GM19372 (cell line): ENCODE data around the gene NEIL1.
A peak's percentile ranks its signal among the peaks of the same experiment; 100 is the strongest.

Experiments used
- ATAC-seq: cut with Tn5 transposase; IDR thresholded peaks from one replicate; pipeline ENCODE4 v1.9.1; 2021; ENCODE audit warnings: mild to moderate bottlenecking, low read depth, moderate library complexity; ENCODE audit not compliant: unreplicated experiment

The NEIL1 gene

DNA sequence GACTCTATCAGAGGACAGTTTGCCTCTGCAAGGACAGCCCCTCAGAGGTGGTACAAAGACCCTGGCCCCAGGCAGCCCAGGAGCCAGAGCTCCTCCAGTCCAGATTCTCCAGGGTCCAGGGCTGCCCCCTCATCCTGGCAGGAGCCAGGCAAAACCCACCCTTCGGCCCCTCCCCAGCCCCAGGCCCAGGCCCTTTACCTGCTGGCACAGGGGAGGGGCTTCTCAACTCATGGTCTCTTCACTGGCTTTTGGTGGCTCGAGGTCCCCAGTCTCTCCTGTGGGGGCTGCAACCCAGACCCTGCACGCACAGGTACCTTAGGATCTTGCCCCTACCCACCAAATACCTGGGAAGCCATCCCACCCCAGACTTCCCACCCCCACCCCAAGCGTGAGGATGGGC is 8.5 kb downstream of the NEIL1 start:
- ATAC-seq, result no peak

DNA sequence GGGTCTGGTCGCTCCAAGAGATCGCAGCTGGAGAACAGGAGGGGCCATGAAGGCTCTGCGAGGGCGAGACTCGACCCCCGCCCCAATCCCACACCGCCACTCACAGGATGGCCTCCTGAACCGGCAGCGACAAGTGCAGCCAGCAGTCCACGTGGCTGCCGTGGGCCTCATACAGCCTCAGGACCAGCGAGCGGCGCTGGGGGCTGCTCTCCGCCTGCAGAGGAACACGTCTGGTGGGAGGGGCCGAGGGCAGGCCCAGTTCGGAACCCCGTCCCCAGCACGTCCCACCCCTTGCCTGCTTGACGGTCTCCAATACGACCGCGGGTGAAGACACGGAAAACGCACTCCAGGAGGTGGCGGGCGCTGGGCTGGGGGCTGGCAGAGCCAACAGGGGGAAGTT is 9.2 kb downstream of the NEIL1 start:
- no peak for ATAC-seq

DNA sequence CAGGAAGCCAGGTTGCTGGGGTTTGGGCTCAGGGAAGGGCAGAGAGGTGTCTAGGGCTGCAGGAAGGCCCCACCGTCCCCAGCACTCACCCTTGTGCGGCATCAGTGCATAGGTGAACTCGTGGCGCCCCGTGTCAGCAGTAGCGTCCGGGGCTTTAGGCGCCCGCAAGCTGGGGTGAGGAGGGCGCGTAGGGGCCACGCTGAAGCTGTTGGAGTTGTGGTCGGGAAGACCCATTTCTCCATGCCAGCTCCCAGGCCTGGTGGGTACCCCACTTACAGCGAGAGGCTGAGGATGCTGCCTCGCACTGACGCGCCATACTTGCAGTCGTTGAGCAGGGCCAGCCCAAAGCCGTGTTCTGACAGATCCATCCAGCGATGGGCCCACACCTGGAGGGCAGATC is 9.7 kb downstream of the NEIL1 start:
- no peak for ATAC-seq

DNA sequence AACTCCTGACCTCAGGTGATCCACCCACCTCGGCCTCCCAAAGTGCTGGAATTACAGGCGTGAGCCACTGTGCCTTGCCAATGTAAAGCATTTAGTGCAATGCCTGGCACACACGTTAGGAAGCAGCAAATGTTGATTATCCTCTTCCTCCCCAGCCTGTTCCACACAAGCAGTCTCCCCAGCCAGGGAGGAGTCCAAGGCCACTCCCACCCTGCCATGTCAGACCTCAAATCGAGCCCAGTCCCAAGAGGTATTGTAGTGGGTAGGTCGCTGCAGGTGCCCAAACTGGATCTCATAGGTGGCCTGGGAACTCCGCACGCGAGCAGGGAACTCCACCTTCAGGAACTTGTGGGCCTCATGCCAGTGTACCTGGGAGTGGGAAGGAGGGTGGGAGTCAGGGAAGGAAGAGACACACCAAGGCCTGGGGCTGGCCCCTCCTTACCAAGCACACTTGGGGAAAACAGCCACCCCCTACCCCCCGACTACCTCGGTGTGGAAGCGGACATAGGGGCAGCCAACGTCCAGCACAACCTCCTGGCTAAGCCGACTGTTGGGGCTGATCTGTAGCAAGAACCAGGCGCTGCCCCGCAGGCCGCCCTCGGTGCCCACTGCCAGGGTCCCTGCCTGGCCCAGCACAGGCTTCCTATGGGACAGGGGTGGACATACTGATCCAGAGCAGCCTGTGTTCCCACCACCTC is 11.3 kb downstream of the NEIL1 start:
- no peak for ATAC-seq

DNA sequence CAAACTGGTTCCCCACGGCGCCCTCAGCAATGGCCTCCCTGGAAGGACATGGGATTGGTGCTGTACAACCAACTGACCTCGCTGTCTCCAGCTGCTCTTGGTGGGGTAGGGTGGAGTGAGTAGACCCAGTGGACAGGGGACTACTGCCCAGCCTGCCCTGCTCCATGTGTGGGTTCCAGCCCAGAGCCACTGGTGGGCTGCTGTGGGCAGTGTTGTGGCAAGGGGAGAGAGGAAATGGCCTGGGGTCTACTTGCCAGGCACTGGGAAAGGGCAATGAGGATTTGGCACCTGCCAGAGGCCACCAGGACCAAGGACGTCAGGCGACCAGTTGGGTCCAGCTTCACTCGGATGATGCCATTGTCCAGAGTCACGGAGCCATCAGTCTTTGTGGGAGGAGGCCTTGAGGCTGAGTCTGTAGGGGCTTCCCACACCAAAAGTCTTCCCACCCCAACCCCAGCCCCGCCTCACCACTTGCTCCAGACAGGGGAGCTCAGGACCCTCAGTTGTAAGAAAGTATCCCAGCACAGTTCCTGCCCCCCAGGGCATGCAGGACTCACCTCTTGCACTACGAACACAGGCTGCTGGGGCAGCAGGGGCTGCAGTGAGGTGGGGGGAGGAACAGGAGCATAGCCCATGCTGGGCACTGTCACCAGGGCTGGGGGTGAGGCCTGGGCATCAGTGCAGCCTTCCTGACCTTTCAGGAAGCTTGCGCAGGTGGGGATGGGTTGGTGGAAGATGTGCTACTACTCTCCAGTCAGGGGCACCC is 12.1 kb downstream of the NEIL1 start:
- no peak for ATAC-seq

DNA sequence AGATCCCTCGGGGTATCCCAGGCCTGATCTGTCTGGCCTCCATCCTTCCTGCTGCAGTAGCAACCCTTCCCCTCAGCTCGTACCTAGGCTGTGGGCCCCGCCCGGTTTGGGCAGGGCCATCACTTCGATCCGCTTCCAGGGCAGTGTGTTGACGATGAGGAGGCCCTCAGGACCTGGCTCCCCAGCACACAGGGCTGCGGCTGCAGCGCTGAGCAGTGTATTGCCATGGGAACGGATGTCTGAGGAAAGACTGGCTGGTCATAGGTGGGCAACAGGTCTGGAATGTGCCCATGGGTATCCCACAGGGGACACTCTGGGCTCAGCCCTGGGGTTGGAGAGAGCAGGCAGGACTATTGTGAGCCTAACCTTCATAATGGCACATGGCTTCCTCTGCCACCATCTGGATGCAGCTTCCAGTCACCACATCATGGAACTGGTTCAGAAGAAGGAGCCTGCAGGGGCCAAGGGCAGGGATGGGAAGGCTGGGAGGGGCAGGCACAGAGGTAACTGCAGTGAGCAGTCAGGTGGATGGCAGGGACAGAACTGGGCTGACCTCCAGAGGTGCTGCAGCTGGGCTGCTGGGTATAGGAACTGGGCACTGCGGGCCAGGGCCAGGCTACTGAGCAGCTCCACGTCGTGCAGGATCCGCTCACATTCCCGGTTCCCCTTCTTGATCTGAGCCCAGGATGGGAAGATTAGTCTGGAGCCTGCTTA is 12.9 kb downstream of the NEIL1 start:
- ATAC-seq, result no peak

DNA sequence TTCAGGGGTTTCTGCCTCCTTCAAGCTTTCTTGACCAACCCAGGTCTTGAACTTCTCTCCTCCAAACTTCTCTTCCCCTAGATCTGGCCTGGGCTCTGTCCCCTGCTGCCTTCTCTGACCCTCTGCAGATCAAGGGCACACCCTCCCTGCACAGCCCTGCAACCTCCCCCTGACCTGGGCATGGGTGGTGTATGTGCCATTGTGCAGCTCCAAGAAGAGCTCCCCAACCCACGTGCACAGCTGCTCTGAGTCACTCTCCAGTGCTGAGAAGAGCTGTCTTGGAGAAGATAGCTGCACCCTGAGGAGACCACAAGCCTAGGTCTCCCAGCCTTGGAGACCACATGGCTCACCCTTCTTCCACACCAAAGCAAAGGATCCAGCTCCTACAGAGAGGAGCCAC is 13.6 kb downstream of the NEIL1 start:
- ATAC-seq, result no peak

DNA sequence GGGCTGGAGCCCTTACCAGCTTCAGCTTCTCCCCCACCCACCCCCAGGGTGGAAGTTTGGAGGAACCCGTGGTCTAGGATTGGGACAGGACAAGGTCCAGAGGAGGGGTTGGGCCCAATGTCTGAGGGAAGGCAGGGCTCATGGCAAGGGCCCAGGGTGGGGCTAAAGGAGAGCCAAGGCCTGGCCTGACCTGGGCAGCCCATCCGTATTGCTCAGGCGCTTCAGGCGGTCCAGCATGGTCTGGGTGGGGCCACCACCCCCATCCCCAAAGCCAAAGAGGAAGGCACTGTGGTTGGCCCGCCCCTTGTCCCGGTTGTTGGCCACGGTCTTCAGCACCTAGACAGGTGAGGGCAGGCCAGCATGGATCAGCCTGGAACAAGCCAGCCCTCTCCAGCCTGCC is 14.0 kb downstream of the NEIL1 start:
- ATAC-seq, result no peak

DNA sequence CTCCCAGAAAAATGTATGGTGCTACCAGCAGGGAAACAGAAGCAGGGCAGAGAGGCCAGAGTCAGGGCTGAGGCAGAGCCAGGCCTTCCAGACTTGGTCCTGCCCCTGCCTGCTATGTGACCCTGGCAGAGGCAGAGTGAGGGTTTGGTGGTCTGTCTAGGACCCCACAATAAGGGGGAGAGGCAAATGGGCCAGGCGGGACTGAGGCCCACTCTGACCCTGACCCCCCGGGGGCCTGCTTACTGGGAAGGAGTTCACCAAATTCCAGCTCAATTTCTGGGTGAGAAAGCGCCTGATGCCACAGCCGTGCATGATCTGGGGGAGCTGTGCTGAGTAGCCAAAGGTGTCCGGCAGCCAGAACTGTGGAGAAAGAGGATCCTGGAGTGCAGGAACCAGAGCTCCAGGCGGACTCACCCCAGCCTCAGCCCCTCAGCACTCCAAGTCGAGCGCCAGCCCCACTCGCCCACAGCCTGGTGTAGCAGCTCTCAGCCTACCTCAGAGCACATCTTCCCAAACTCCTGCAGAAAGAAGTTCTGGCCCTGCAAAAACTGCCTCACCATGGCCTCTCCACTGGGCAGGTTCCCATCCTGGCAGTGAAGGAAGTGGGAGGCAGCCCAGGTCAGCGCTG is 14.6 kb downstream of the NEIL1 start:
- no peak for ATAC-seq

DNA sequence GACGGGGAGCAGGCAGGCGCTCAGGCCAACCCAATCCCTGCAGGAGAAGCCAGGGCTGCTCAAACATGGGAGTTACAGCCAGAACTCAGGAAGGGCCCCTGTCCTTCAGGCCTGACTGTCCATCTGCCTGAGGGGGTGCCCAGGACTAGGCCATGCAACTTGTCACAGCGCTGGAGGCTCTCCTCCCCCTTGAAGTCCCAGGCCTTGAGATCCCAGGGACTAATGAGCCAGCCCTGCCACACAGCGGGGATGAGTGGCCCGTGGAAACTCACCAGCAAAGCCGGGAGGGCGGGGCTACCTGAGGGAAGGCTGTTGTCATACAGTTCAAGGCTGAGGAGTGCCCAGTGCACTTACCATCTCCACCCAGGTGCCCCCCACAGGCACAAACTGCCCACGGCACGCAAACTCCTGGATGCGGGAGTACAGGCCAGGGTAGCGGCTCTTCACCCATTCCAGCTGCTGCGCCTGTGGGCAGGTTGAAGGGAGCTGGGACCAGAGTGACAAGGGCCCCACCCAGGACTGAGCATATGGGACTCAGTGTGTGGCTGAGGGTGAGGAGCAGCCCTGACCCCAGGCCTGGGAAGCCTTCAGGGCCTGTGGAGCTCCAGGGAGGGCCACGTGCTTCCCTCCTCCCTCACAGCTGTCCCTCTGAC is 15.3 kb downstream of the NEIL1 start:
- ATAC-seq, result no peak

DNA sequence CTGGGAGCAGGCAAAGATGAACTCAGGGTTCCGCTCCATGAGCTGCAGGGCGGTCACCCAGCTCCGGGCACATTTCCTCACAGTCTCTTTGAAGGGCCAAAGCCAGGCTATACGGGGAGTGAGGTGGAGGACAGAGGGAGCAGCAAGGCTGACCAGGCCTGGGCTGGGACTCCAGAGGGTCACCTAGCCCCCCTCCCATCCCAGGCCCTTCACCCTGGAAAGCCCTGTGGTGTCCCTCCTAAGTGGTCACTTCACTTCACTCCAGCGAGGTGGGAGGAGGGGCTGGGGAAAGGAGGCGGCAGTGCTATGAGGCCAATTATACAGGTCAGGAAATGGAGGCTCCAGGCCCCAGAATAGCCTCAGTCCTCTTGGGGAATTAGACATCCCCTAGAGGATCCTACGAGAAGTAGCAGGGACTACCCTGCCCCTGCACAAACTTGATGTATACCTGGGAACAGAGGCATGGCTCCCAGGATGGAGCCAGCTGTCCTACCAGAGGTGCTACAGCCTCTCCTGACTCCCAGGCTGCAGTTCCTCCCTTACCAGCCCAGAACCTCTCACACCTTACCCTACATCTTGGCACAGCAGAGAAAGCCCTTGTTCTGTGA is 15.9 kb downstream of the NEIL1 start:
- ATAC-seq, result no peak

DNA sequence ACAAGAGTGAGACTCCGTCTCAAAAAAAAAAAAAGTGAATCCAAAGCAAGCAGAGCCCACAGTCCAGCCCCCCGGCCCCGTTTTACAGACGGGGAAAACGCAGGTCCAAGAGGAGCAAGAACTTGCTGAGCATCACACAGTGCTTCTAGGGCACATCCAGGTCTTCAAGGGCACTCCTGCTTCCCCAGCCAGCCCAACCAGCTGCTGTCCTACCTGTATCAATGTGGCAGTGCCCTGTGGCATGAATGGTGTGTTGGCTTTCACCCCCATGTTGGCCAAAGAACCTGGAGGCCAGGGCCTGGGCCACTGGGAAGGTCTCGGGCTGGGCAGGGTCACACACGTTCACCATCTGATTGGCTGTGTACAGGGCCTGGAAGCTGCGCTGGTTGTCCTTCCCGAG is 16.9 kb downstream of the NEIL1 start:
- ATAC-seq, result no peak

DNA sequence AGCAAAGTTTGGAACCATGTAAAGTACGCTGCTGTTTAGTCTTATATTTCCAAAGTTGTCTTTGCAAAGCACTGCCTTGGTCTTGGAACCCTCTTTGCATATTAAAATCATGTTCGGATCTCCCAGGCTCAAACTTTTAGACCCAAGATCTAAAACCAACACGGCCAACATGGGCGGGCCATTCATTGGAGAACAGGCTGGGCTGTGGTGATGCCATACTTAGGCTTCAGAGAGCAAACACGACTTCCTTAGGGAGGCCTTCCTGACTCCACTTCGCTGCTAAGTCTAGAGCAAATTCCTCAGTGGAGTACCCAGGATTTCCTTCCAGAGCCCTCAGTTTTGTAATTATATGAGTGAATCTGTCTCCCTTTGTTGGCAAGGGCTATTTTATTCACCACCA is 18.0 kb downstream of the NEIL1 start:
- no peak for ATAC-seq

DNA sequence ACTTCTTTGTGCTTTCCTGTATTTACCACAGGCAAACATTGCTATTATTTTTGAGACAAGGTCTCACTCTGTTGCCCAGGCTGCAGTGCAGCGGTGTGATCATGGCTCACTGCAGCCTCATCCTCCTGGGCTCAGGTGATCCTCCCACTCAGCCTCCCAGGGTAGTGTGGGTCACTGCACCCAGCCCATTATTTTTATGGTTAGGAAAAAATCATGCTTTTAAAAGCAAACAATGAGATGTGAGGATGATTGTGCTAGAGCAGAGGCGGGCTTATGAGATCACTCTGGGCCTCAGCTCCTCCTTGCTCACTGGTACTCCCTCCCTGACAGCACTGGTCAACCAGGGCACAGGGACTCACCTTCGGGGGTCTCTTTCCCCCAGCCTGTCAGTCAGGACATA is 19.3 kb downstream of the NEIL1 start:
- ATAC-seq, result no peak

DNA sequence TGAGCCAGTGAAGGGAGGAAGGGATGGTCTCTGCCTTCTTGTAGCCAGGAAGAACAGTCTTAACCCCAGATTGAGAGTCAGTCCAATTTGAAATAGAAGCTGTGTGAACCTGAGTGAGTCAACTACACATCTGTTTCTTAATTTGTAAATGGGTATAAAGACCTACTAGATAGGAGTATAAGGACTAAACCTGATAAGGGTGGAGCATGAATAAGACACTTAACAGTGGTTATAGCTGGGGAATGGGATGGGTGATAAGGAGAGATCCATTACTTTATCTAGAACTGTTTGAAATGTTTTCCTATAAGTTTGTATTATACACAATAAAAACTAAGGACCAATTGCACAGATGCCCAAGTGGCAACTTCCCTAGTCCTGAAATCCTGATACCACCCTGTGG is 20.2 kb downstream of the NEIL1 start:
- no peak for ATAC-seq

DNA sequence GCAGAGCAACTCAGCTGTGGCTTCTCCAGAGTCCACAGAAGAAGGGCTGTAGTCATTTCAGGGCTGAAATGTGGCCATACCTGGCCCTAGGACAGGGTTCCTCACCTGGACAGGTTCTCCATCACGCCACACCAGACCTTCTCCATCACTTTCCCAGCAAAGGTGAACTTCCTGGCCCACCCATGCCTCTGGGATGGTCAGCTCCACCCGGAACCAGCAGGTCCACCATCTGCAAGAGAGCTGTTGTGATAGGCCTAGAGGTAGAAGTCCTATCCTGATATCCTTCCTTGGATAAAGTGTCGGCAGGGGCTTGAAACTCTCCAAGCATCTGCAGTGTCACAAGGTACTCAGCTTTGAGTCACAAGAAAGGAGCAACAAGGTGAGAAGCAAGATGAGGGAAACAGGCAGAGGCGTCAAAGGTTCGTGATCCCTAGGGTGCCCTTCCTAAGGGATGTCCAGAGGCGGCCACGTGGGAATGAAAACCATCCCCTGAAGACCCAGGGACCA is 20.6 kb downstream of the NEIL1 start:
- ATAC-seq, result no peak

DNA sequence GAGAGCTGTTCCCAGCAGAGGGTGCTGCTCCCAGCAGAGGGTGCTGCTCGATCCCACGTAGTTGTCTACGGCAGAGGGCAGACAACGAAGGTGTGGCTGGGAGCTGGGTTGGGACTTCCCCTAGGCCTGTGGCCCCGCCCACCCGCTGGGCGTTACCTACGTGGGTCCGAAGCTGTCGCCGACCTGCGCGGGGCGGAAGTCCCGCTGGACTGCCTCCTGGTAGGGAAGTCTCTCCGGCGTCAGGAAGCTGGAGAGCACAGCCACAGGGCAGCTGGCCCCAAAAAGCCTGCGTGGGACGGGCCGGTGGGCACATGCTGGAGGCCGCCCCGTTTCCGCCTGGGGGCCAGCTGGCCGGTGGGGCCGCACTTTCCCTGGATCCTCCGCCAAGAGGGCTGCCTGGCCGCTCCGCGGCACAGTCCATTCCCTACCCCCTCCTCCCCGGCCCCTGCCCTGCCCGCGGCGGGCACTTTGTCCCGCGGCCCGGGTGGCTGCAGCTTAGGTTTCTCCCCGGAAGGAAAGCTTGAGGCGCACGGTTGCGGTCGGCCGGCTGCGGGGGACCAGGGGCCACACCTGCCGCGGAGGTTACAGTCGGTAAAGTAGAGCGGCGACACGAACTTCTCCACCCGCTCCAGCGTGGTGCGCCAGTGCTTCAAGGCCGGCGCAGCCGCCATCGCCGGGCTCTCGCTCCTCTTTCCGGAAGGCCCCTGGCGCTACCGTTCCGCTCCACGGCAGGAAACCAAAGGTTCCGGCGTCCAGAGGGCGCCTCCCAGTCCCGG is 21.3 kb downstream of the NEIL1 start, which contains the start of gene MAN2C1:
MAN2C1 (minus strand) TSS at position 695 of the 776 bp plus-strand sequence; CDS start at position 671, 24 bp downstream.
- ATAC-seq, result peak; percentile 92

DNA sequence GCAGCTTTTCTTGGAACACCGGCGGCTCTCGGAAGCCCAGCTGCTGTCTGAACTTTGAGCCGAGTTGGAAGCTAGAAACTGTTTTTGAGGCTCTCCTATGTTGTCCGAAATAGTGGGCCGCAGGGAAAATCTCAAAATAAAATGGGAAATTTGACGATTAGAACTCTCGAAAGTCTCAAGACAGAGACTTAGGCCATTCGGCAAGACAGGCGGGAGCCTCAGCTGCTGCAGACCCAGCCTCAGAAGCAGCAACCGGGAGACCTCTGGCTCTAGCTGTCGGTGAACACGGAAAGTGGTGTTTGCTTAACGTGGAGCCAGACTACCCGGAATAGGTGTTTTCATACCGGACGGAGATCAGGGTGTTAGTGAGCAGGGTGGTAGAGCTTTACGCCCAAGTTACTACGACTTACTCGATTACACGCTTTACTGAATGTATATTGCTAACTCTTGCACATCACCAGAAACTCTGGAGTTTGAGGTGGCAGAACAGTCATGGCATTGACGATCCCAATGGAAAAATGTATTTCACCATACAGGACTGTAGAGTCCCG is 21.9 kb downstream of the NEIL1 start:
- ATAC-seq, result no peak
